GM12864 (cell line): ENCODE measurements around the gene UNC45A.

Source experiments
- DNase-seq: peaks from one replicate; pipeline ENCODE4 v3.0.0-alpha.2; 2011; ENCODE audit warnings: low read depth
- H3K4me3 ChIP-seq: 2 replicates; pipeline ENCODE4 v1.5.1; 2011; ENCODE audit warnings: mild to moderate bottlenecking, low read depth, low read length, control low read depth
- CTCF ChIP-seq: IDR thresholded peaks from 2 replicates; pipeline ENCODE4 v1.5.1; 2011; ENCODE audit warnings: low read depth, mild to moderate bottlenecking, moderate library complexity, low read length, control low read depth, inconsistent platforms; ENCODE audit errors: missing control alignments

The UNC45A gene

GRCh38 chr15:90954712-90955623 lies 19.9 kb downstream of the UNC45A start, which contains the start of gene RCCD1:
Gene RCCD1 (plus strand): TSS chr15:90954884. CDS start chr15:90956735, 1,851 bp downstream.
- H3K4me3 ChIP-seq, result peak within 1 kb of the TSS; percentile 96
- TF ChIP-seq CTCF, result no peak
- DNase-seq, result peak; percentile 89

GRCh38 chr15:90955624-90956273 lies 20.7 kb downstream of the UNC45A start:
- DNase-seq, result no peak
- no peak for TF ChIP-seq CTCF
- H3K4me3 ChIP-seq, result peak overlapping the region; percentile 96

GRCh38 chr15:90956274-90957030 lies 21.4 kb downstream of the UNC45A start:
- DNase-seq, result no peak
- TF ChIP-seq CTCF, result peak; percentile 93
- H3K4me3 ChIP-seq, result peak overlapping the region; percentile 96

- H3K4me3 ChIP-seq, result peak overlapping the region; percentile 96
- no peak for TF ChIP-seq CTCF
- no peak for DNase-seq
Observed at GRCh38 chr15:90957031-90957790, 22.1 kb downstream of the UNC45A start.

GRCh38 chr15:90957791-90958190 lies 22.7 kb downstream of the UNC45A start:
- no peak for TF ChIP-seq CTCF
- H3K4me3 ChIP-seq, result no peak overlapping the region
- no peak for DNase-seq

GRCh38 chr15:90959028-90959595 lies 24.0 kb downstream of the UNC45A start:
- H3K4me3 ChIP-seq, result no peak overlapping the region
- DNase-seq, result no peak
- TF ChIP-seq CTCF, result no peak
